ENCODE data around the gene ARMH3. TPM values are rescaled to one million over a fixed set of nuclear protein-coding genes. Genes with fewer than 3 reads are reported as not detected.

ARMH3 gene
- total RNA-seq, 1 experiment from 2014 or later: 17.1 TPM

DNA sequence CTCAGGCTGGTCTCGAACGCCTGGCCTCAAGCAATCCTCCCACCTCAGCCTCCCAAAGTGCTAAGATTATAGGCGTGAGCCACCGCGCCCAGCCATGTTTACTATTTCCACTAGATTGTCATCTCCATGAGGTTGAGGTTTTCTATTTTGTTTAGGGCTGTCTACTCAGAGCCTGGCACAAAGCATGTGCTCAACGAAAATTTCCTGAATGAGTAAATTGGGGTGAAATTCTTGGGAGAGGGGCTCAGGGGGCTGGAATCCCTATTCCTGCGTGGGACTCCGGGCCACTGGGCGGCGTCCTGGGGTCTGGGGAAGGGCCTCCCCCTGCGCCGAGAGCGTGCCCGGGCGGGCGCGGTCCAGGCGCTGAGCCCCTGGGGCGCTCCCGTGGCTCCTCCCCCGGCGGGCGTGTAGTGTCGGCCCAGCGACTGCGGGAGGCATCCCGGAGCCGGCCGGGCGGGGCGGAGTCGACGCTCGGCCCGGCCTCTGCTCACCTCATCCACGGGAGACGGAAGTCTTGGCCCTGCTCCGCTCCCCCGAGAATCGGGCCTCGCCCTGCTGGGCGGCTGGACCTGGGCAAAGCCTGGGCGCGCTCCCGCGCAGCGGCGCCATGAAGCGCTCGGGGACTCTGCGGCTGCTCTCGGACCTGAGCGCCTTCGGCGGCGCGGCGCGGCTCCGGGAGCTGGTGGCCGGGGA is 9.0 kb upstream of the ARMH3 start, which contains the start of gene HPS6 (continued):
- TF ChIP-seq PREB (CRISPR knock-in tag; IDR thresholded peaks at IDR 0.05; ENCODE audit: borderline replicate concordance) (peak; percentile 62; the same call in 1 of the 2 replicates), ZNF423 (CRISPR knock-in tag; IDR thresholded peaks at IDR 0.05) (peak; percentile 96), FOXP4 (CRISPR knock-in tag; IDR thresholded peaks at IDR 0.05) (peak; percentile 16; the same call in 1 of the 2 replicates), SP1 (CRISPR knock-in tag; conservative IDR thresholded peaks at IDR 0.05) (peak; percentile 73), FOXP1 (CRISPR knock-in tag; IDR thresholded peaks at IDR 0.05; ENCODE audit: borderline replicate concordance) (peak; percentile 10; the same call in 1 of the 2 replicates), SMAD4 (CRISPR knock-in tag; IDR thresholded peaks at IDR 0.05) (0 out of 2 replicates have a peak, but pooled peaks have one; percentile 21), FOXK1 (CRISPR knock-in tag; IDR thresholded peaks at IDR 0.05) (peak; percentile 64), CREM (CRISPR knock-in tag; IDR thresholded peaks at IDR 0.05) (peak; percentile 55), GTF2I (CRISPR knock-in tag; conservative IDR thresholded peaks at IDR 0.05) (peak; percentile 62; the same call in 1 of the 2 replicates), ESRRA (CRISPR knock-in tag; IDR thresholded peaks at IDR 0.05; ENCODE audit: borderline replicate concordance) (peak; percentile 78; the same call in 1 of the 2 replicates), GABPB1 (CRISPR knock-in tag; IDR thresholded peaks at IDR 0.05) (peak; percentile 61), KAT7 (CRISPR knock-in tag; IDR thresholded peaks at IDR 0.05; ENCODE audit: borderline replicate concordance) (0 out of 2 replicates have a peak, but pooled peaks have one; percentile 67)
- TF ChIP-seq, protein P1, sequence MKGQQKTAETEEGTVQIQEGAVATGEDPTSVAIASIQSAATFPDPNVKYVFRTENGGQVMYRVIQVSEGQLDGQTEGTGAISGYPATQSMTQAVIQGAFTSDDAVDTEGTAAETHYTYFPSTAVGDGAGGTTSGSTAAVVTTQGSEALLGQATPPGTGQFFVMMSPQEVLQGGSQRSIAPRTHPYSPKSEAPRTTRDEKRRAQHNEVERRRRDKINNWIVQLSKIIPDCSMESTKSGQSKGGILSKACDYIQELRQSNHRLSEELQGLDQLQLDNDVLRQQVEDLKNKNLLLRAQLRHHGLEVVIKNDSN (CRISPR knock-in tag; IDR thresholded peaks at IDR 0.05): peak; percentile 49; the same call in 1 of the 2 replicates
- TF ChIP-seq, protein P2, sequence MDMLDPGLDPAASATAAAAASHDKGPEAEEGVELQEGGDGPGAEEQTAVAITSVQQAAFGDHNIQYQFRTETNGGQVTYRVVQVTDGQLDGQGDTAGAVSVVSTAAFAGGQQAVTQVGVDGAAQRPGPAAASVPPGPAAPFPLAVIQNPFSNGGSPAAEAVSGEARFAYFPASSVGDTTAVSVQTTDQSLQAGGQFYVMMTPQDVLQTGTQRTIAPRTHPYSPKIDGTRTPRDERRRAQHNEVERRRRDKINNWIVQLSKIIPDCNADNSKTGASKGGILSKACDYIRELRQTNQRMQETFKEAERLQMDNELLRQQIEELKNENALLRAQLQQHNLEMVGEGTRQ (CRISPR knock-in tag; IDR thresholded peaks at IDR 0.05): no peak
- TF ChIP-seq, protein P3, sequence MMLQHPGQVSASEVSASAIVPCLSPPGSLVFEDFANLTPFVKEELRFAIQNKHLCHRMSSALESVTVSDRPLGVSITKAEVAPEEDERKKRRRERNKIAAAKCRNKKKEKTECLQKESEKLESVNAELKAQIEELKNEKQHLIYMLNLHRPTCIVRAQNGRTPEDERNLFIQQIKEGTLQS (CRISPR knock-in tag; conservative IDR thresholded peaks at IDR 0.05): no peak
- TF ChIP-seq, protein P4, sequence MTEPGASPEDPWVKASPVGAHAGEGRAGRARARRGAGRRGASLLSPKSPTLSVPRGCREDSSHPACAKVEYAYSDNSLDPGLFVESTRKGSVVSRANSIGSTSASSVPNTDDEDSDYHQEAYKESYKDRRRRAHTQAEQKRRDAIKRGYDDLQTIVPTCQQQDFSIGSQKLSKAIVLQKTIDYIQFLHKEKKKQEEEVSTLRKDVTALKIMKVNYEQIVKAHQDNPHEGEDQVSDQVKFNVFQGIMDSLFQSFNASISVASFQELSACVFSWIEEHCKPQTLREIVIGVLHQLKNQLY (CRISPR knock-in tag; IDR thresholded peaks at IDR 0.05): no peak
- TF ChIP-seq, protein P5, sequence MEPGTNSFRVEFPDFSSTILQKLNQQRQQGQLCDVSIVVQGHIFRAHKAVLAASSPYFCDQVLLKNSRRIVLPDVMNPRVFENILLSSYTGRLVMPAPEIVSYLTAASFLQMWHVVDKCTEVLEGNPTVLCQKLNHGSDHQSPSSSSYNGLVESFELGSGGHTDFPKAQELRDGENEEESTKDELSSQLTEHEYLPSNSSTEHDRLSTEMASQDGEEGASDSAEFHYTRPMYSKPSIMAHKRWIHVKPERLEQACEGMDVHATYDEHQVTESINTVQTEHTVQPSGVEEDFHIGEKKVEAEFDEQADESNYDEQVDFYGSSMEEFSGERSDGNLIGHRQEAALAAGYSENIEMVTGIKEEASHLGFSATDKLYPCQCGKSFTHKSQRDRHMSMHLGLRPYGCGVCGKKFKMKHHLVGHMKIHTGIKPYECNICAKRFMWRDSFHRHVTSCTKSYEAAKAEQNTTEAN (CRISPR knock-in tag; IDR thresholded peaks at IDR 0.05): no peak
- TF ChIP-seq, protein P6, sequence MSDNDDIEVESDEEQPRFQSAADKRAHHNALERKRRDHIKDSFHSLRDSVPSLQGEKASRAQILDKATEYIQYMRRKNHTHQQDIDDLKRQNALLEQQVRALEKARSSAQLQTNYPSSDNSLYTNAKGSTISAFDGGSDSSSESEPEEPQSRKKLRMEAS (CRISPR knock-in tag; IDR thresholded peaks at IDR 0.05): peak; percentile 65; the same call in 1 of the 2 replicates

- Mint-ChIP-seq H3K4me1 (peaks cover 15% of the 10 kb centered on the region), H3K4me3 (peak overlapping the region; percentile 73), H3K27me3 (ENCODE audit: low read depth) (peaks cover 22% of the 10 kb centered on the region), H3K27ac (peak overlapping the region; percentile 67), H3K36me3 (no peaks in the 10 kb centered on the region), H3K9me3 (no peaks in the 10 kb centered on the region)
- no peak for DNase-seq (ENCODE audit: low spot score)
- no peak for TF ChIP-seq TP53 (CRISPR knock-in tag; IDR thresholded peaks at IDR 0.05)
- TF ChIP-seq FOXP1 (CRISPR knock-in tag; IDR thresholded peaks at IDR 0.05; ENCODE audit: borderline replicate concordance): no peak
- TF ChIP-seq NFATC4 (CRISPR knock-in tag; IDR thresholded peaks at IDR 0.05): no peak
- no peak for TF ChIP-seq RORB (CRISPR knock-in tag; IDR thresholded peaks at IDR 0.05)
- TF ChIP-seq RELA (CRISPR knock-in tag; IDR thresholded peaks at IDR 0.05; ENCODE audit: borderline replicate concordance): no peak
- ChIA-PET POLR2A (no interaction called here), CTCF (no interaction called here)
- no peak for ATAC-seq
These were observed 8.5 kb upstream of the ARMH3 start for GRCh38 chr10:102064503-102064867.
